Endothelial cell of umbilical vein (primary cell): ENCODE data around the gene FARP1.

ENCODE experiments used
- CTCF ChIP-seq, 2 donors: IDR thresholded peaks; 1 replicate in 1 of 2; 2 replicates in 1 of 2; pipeline ENCODE4 v1.5.1; 2011; ENCODE audit warnings: low read length in 2 of 2, mild to moderate bottlenecking in 2 of 2, moderate library complexity in 2 of 2, control low read depth in 1 of 2, inconsistent platforms in 1 of 2, low read depth in 1 of 2; ENCODE audit not compliant: insufficient read depth in 1 of 2; ENCODE audit errors: extremely low read depth in 1 of 2
- EZH2 ChIP-seq: IDR thresholded peaks from 2 replicates; pipeline ENCODE4 v1.6.1; 2012; ENCODE audit warnings: borderline replicate concordance, low read depth, mild to moderate bottlenecking, moderate library complexity, low read length, inconsistent platforms; ENCODE audit not compliant: severe bottlenecking
- FOS ChIP-seq: IDR thresholded peaks from 2 replicates; pipeline ENCODE4 v1.6.1; 2011; ENCODE audit warnings: mild to moderate bottlenecking, low read length, moderate library complexity, borderline replicate concordance; ENCODE audit not compliant: insufficient read depth
- GATA2 ChIP-seq: IDR thresholded peaks from 2 replicates; pipeline ENCODE4 v1.7.0; 2011; ENCODE audit warnings: low read depth, mild to moderate bottlenecking, moderate library complexity, mixed read lengths, low read length; ENCODE audit not compliant: insufficient read length, insufficient read depth
- JUN ChIP-seq: IDR thresholded peaks from 2 replicates; pipeline ENCODE4 v1.6.1; 2011; ENCODE audit warnings: borderline replicate concordance, low read depth; ENCODE audit not compliant: insufficient read length, insufficient read depth
- MAX ChIP-seq: IDR thresholded peaks from 2 replicates; pipeline ENCODE4 v1.6.1; 2011; ENCODE audit not compliant: insufficient read depth, insufficient read length
- POLR2A ChIP-seq: IDR thresholded peaks from 2 replicates; pipeline ENCODE4 v1.6.1; 2012; ENCODE audit warnings: low read depth, mild to moderate bottlenecking, control low read depth, low read length
- POLR2AphosphoS5 ChIP-seq: IDR thresholded peaks from 2 replicates; pipeline ENCODE4 v1.6.1; 2012; ENCODE audit warnings: low read depth, mild to moderate bottlenecking, control low read depth, low read length, moderate library complexity; ENCODE audit not compliant: insufficient read depth

DNA sequence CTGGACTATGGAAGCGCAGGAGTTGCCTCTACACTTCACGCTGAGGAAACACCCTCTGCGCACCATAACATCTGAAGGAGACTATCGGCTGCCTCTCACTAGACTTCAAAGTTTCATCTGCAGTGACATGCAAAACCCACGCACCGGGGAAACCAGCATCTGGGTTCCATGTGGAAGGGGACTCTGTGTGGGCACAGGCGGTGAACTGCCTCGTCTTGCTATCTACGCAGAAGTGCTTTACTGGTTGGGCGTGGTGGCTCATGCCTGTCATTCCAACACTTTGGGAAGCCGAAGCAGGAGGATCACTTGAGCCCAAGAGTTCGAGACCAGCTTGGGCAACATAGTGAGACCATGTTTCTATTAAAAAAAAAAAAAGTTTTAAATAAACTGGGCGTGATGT is 317.6 kb downstream of the FARP1 start:
- no peak for TF ChIP-seq MAX
- TF ChIP-seq CTCF (IDR thresholded peaks at IDR 0.05; ENCODE audit: extremely low read depth in 1 of 2, insufficient read depth in 1 of 2, low read depth in 1 of 2, low read length in 2 of 2): no peak
- no peak for TF ChIP-seq POLR2AphosphoS5
- no peak for TF ChIP-seq EZH2
- no peak for TF ChIP-seq POLR2A
- no peak for TF ChIP-seq JUN
- no peak for TF ChIP-seq GATA2
- no peak for TF ChIP-seq FOS
